RWPE1 (cell line): Measurements from ENCODE around the gene GNA15.
"Not testable (repeated sequence)": the region's sequence is repeated elsewhere in the genome, so short reads cannot be mapped to it uniquely, and the experiment has no call there.

Source experiments
- CTCF ChIA-PET: fragments of 350-600 bp; sonication (Branson Sonifier 250); formaldehyde crosslinking; extraction: SDS; loops from one replicate; lab custom pipeline; 2021; lab: Yijun Ruan, JAX
- POLR2A ChIA-PET: fragments of 400-600 bp; formaldehyde crosslinking; extraction: SDS; loops from one replicate; lab custom pipeline; 2020; ENCODE audit warnings: antibody characterized with exemption; ENCODE audit not compliant: low non-redundant PET; lab: Yijun Ruan, JAX
- DNase-seq: peaks from one replicate; pipeline ENCODE4 v3.0.0; 2012; ENCODE audit warnings: low spot score
- H3K27ac ChIP-seq: fragments of 450-650 bp; 2 replicates; pipeline ENCODE4 v1.5.1; 2017
- TF ChIP-seq, protein P1 (sequence below): fragments of 450-650 bp; conservative IDR thresholded peaks from 2 replicates; pipeline ENCODE4 v1.5.1; 2017; ENCODE audit warnings: low read depth, mild to moderate bottlenecking

Gene GNA15

DNA sequence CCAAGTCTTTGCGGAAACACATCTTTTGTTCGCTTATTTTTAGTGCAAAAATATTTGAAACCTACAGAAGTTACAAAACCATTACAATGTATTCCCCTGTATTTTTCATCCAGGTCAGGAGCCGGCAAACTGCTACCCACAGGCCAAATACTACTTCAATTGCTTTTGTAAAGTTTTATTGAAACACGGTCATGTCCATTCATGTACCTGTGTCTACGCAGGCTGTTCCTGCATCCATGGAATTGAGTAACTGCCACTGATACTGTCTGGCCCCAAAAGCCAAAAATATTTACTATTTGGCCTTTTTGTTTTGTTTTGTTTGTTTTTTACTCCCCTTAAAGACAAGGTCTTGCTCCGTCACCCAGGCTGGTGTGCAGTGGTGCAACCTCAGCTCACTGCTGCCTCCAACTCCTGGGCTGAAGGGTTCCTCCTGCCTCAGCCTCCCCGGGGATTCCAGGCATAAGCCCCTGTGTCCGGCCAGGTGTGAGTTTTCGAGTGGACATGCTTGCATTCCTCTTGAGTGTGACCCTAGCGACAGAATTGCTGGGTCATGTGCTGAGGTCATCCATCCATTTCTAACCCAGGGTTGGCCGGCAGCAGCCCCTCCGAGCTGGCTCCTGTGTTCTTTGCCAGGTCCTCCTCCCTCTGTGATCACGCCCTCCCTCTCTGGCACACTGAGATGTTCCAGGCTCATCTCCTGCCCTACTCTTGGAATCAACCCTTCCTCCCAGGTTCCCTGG, 31.9 kb downstream of the GNA15 start:
- DNase-seq: no peak
- POLR2A ChIA-PET: no interaction called here
- CTCF ChIA-PET: no interaction called here
- H3K27ac ChIP-seq: peak overlapping the region; percentile 78
- TF ChIP-seq, protein P1, sequence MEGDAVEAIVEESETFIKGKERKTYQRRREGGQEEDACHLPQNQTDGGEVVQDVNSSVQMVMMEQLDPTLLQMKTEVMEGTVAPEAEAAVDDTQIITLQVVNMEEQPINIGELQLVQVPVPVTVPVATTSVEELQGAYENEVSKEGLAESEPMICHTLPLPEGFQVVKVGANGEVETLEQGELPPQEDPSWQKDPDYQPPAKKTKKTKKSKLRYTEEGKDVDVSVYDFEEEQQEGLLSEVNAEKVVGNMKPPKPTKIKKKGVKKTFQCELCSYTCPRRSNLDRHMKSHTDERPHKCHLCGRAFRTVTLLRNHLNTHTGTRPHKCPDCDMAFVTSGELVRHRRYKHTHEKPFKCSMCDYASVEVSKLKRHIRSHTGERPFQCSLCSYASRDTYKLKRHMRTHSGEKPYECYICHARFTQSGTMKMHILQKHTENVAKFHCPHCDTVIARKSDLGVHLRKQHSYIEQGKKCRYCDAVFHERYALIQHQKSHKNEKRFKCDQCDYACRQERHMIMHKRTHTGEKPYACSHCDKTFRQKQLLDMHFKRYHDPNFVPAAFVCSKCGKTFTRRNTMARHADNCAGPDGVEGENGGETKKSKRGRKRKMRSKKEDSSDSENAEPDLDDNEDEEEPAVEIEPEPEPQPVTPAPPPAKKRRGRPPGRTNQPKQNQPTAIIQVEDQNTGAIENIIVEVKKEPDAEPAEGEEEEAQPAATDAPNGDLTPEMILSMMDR: no peak

DNA sequence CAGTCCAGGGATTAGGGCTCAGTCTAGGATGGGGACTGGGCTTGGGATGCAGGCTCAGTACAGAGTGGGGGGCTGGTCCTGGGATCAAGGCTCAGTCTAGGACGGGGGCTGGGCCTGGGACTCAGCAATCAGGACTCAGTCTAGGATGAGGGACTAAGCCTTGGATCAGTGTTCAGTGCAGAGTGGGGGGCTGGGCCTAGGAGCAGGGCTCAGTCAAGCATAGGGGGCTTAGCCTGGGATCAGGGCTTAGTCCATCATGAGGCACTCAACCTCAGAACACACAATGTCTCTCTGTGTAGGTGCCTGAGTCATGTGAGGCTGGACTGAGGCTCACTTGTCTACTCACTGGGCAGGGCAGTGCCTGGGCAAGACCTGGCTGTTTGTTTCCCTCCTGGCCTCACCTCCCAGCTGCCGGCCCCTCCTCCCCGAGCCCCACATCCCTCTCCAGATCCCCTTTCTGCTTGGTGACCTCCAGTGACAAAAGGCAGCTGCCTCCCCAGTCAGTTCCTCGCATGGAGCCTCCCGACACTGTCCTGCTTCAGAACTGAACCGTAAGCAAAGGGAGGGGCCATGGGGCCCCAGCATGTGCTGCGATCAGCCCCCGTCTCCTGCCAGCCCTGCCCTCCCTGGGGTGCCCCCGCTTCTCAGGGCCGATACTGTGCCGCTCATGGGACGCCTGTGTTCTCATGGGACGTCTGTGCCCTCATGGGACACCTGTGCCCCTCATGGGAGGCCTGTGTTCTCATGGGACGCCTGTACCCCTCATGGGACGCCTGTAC, 36.2 kb downstream of the GNA15 start:
- CTCF ChIA-PET: interaction anchor here (0.6 kb wide), 1 partner anchor 76 kb away, joined by 4 read pairs; no protein-coding TSS in a partner anchor

DNA sequence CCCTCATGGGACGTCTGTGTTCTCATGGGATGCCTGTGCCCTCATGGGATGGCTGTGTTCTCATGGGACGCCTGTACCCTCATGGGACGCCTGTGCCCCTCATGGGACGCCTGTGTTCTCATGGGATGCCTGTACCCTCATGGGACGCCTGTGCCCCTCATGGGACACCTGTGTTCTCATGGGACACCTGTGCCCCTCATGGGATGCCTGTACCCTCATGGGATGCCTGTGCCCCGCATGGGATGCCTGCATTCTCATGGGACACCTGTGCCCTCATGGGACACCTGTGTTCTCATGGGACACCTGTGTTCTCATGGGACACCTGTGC, 36.8 kb downstream of the GNA15 start:
- DNase-seq, POLR2A ChIA-PET, CTCF ChIA-PET: not testable (repeated sequence)
- H3K27ac ChIP-seq: peak overlapping the region; percentile 69

More for the DNA sequence above, 36.2 kb downstream of the GNA15 start:
- POLR2A ChIA-PET: no interaction called here
- H3K27ac ChIP-seq: peak overlapping the region; percentile 69
- DNase-seq: peak; percentile 33
- TF ChIP-seq, protein P1: no peak

DNA sequence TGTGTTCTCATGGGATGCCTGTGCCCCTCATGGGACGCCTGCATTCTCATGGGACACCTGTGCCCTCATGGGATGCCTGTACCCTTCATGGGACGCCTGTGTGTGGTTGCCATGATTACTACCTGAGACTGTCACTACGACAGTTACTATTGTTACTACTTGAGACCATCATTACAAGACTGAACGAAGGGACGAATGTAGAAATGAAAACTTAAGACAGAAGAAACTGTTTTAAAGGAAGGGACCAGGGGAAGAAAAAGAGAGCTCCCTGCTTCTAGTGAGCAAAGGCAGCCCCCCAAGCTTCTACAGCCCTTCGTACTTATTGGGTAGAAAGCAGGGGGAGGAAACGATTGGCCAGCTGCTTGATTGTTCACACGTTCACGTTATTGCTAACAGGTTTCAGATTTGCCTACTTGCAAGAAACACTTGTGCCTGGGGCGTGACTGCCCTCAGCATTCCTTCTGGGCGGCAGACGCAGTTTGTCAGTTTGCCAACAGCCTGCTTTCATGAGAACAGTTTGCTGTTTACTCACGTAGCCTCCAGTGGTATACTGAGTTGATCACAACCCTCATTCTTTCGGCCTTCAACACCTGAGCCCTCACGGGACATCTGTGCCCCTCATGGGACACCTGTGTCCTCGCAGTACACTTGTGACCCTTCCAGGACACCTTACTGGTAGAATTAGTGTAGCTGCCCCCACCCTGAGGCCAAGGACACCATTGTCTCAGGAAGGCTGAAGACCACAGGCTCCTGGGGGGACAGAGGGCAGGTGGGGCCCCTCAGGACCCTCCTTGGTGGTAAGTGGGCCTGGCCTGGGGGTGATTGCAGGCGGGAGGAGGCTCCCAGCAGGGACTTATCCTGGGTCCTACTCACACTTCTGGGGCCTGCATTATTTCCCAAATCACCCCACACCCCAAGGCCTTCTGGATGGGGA, 40.2 kb downstream of the GNA15 start:
- ChIA-PET CTCF (no interaction called here), POLR2A (no interaction called here)
- H3K27ac ChIP-seq: peak overlapping the region; percentile 100
- DNase-seq: peak; percentile 45
- TF ChIP-seq, protein P1: no peak

DNA sequence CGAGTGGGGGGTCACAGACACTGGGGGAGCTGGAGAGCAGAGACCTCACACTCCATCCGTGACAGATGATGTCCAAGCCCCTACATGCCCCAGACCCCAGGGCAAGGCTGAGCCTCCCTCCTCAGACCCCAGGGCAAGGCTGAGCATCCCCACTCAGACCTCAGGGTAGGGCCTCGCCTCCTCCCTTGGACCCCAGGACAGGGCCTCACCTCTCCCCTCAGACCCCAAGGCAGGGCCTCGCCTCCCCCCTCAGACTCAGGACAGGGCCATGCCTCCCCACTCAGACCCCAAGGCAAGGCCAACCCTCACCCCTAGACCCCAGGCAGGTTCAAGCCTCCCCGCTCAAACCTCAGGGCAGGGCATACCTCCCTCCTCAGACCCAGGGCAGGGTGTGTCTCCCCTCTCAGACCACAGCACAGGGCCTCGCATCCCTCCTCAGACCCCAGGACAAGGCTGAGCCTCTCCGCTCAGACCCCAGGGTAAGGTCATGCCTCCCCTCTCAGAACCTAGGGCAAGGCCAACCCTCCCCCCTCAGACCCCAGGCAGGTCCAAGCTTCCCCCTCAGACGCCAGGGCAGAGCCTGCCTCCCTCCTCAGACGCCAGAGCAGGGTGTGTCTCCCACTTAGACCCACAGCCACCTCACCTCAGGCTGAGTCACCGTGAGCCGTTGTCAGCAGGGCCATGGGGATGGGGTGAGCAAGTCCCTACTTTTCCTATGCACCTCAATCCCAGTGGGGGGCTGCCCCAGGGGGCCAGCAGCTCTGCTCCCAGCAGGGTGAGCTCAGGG, 41.1 kb downstream of the GNA15 start:
- CTCF ChIA-PET: interaction anchor here (0.6 kb wide), 1 partner anchor 1332 kb away, joined by 5 read pairs; no protein-coding TSS in a partner anchor
- TF ChIP-seq, protein P1: no peak
- POLR2A ChIA-PET: no interaction called here
- DNase-seq: peak; percentile 91
- H3K27ac ChIP-seq: peak overlapping the region; percentile 100

DNA sequence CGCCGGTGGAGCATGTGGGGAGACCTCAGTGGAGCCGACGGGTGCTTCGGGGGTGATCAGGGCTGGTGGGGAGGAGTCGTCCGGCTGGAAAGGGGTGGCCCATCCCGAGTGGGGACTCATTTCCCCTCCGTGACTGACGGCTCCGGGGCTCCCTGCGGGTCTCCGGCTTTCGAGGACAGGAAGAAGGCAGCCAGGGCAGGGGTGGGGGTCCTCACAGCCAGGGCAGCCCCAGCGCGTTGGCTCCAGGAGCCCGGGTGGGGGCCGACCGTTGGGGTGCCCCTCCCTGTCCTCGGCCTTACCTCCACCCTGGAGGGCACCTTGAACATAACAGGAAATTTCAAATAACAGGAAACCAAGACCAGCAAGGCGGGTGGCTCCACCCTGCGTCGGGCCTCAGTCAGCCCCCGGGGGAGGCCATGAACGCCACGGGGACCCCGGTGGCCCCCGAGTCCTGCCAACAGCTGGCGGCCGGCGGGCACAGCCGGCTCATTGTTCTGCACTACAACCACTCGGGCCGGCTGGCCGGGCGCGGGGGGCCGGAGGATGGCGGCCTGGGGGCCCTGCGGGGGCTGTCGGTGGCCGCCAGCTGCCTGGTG, 42.6 kb downstream of the GNA15 start, which contains the start of gene S1PR4:
TSS of gene S1PR4 (plus strand) at position 393 of the 596 bp plus-strand sequence. CDS start at position 417, 24 bp downstream.
- DNase-seq: no peak
- ChIA-PET CTCF (no interaction called here), POLR2A (no interaction called here)
- peak within 1 kb of the TSS; percentile 100 for H3K27ac ChIP-seq
- TF ChIP-seq, protein P1: no peak
